GM12872 (cell line): Measurements from ENCODE around the gene CFL2.

Experiments used
- CTCF ChIP-seq: IDR thresholded peaks from 3 replicates; pipeline ENCODE4 v1.5.1; 2011; ENCODE audit warnings: low read depth, mild to moderate bottlenecking, low read length, moderate library complexity; ENCODE audit not compliant: insufficient read depth

CFL2 gene

GRCh38 chr14:34715127-34715863 is 902 bp upstream of the CFL2 start:
- no peak for TF ChIP-seq CTCF

- no peak for TF ChIP-seq CTCF
Measured at GRCh38 chr14:34713681-34714319, 593 bp downstream of the CFL2 start.

- no peak for TF ChIP-seq CTCF
Measured at GRCh38 chr14:34713122-34713680, 1.2 kb downstream of the CFL2 start.

GRCh38 chr14:34711796-34712712 is 2.3 kb downstream of the CFL2 start:
- no peak for TF ChIP-seq CTCF

GRCh38 chr14:34711169-34711568 is 3.2 kb downstream of the CFL2 start:
- no peak for TF ChIP-seq CTCF

- TF ChIP-seq CTCF = no peak
Measured at GRCh38 chr14:34710744-34711143, 3.6 kb downstream of the CFL2 start.

- TF ChIP-seq CTCF = no peak
Measured at GRCh38 chr14:34710006-34710405, 4.4 kb downstream of the CFL2 start.
